ENCODE data around the gene DCBLD1.

Gene DCBLD1

GRCh38 chr6:117558818-117559217, 76.3 kb downstream of the DCBLD1 start:
- DNase-seq (ENCODE audit: low read depth): no peak

GRCh38 chr6:117559299-117559698, 76.8 kb downstream of the DCBLD1 start:
- no peak for DNase-seq (ENCODE audit: low read depth)

GRCh38 chr6:117561128-117561527, 78.7 kb downstream of the DCBLD1 start:
- DNase-seq (ENCODE audit: low read depth): no peak

GRCh38 chr6:117564681-117565080, 82.2 kb downstream of the DCBLD1 start:
- DNase-seq (ENCODE audit: low read depth): no peak

- no peak for DNase-seq (ENCODE audit: low read depth)
These were observed 85.8 kb downstream of the DCBLD1 start for GRCh38 chr6:117568247-117568646.

GRCh38 chr6:117568831-117569410, 86.4 kb downstream of the DCBLD1 start:
- DNase-seq (ENCODE audit: low read depth): no peak

GRCh38 chr6:117573006-117573680, 90.7 kb downstream of the DCBLD1 start:
- DNase-seq (ENCODE audit: low read depth): no peak

GRCh38 chr6:117574198-117574597, 91.7 kb downstream of the DCBLD1 start:
- DNase-seq (ENCODE audit: low read depth): no peak

GRCh38 chr6:117585647-117586046, 103.2 kb downstream of the DCBLD1 start:
- no peak for DNase-seq (ENCODE audit: low read depth)

- DNase-seq (ENCODE audit: low read depth): no peak
These were observed 108.0 kb downstream of the DCBLD1 start for GRCh38 chr6:117590447-117590846.

GRCh38 chr6:117591405-117591804, 108.9 kb downstream of the DCBLD1 start:
- no peak for DNase-seq (ENCODE audit: low read depth)

GRCh38 chr6:117592983-117593759, 110.7 kb downstream of the DCBLD1 start:
- no peak for DNase-seq (ENCODE audit: low read depth)

- no peak for DNase-seq (ENCODE audit: low read depth)
These were observed 112.8 kb downstream of the DCBLD1 start for GRCh38 chr6:117595099-117595923.

- no peak for DNase-seq (ENCODE audit: low read depth)
These were observed 115.3 kb downstream of the DCBLD1 start for GRCh38 chr6:117597755-117598154.
